NCI-H1694 treated with DMSO at 0.1 percent for 48 hours (cell line): ENCODE results near the gene KRT38.

Experiments
- DNase-seq: peaks from one replicate; lab custom pipeline; 2025; lab: John Stamatoyannopoulos, UW

The KRT38 gene

DNA sequence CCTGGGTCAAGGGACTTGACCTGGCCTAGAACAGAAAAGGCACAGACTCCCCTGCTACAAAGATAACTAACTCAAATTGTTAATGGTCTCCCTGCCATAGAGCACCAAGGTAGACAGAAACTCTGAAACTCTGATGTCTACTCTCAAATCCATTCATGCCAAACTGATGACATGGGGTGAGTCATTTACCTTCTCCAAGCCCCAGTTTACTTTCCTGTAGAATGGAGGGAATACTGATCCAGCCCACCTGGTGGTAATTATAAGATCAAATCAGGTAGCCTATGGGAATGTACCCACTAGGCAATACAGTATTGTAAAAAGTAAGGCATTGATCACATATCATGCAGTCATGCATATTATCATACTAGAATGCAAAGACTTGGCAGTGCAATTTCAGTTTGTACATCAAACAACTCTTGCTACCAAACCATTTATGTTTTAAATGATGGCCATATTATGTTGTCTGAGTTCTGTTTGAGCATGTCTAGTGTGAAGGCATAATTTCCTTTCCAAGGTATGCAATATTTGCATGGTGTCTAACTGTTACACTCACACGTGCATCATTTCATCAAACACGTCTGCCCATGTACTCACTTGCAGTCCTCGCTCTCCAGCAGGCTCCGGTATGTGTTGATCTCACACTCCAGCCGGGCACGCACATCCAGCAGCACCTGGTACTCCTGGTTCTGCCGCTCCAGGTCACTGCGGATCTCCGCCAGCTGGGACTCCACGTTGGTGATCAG, 46.4 kb downstream of the KRT38 start:
- no peak for DNase-seq

DNA sequence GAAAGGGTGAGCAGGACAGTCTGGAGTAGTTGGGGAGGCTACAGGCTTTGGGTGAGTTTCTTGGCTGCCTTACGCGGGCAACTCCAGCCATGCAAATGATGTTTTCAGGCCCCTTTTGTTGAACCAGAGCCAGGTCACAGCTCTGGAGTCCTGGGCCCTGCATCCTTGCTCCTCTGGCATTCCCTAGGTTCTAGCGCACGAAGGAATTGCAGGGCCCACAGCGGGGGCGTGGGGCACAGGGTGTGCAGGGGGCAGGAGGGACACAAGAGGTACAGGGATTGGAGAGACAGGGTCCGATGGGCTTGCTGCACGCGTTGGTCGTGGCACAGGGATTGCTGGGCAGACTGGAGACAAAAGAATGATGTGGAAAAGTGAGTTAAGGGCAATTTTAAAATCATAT, 47.0 kb downstream of the KRT38 start:
- no peak for DNase-seq

- DNase-seq, result no peak
Measured at GRCh38 chr17:41393294-41393693, 47.5 kb downstream of the KRT38 start.

- DNase-seq, result no peak
Measured at GRCh38 chr17:41392278-41392677, 48.5 kb downstream of the KRT38 start.

DNA sequence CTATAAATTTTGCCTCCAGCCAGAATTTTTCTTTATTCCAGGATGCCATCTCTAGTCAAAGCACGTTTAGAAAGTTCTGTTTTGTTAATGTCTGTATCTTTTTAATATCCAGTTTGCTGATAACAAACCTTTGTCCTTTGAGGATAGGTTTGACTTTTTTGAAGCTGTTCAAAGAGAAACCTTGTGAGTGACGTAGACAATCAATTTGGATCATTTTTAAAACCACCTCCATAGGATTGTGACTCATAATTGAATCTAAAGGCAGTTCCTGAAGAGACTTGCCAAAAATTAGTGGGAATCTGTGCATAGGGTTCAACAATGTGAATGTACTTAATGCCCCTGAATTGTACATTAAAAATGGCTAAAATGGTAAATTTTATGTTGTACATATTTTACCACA, 49.2 kb downstream of the KRT38 start:
- no peak for DNase-seq

- no peak for DNase-seq
Measured at GRCh38 chr17:41390411-41390938, 50.3 kb downstream of the KRT38 start.

GRCh38 chr17:41387670-41388069, 53.1 kb downstream of the KRT38 start:
- DNase-seq, result no peak

- DNase-seq, result no peak
Measured at GRCh38 chr17:41386227-41386626, 54.6 kb downstream of the KRT38 start.
